ENCODE results near the gene ITGB5. TPM values are rescaled to one million over a fixed set of nuclear protein-coding genes. Genes with fewer than 3 reads are reported as not detected.

Gene ITGB5
- total RNA-seq, 1 experiment from 2014 or later = 77.8 TPM

DNA sequence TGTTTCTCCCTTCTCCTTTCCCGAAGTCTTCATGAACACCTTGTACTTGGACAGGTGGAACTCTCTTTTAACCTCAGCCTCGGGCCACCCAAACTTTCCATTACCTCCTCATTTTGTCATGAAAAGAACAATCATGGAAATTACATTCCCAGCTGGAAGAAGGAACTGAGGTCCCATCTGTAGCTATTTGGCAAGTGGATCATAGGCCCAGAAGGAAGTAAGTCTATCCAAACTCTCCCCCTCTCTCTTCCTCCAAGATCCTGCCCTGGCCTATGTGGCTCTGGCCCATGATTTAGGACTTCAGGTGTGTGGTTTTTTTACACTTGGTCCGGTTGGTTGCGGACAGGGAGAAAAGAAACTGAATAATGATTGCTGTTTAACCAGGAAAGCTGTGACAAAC is 44.1 kb downstream of the ITGB5 start:
- intact Hi-C loops (cut with micrococcal nuclease) = no loop called here
- H3K9me2 ChIP-seq (ENCODE audit: insufficient read depth) = no peaks in the 10 kb centered on the region
- no peaks in the 10 kb centered on the region for H4K20me1 ChIP-seq (ENCODE audit: insufficient read depth)
- no peak overlapping the region for H2AFZ ChIP-seq (ENCODE audit: low read depth, low read length, poor library complexity, severe bottlenecking)
- no peak overlapping the region for H3K4me3 ChIP-seq (replicated peaks in 1 of 2; ENCODE audit: low read depth in 1 of 2, low read length in 2 of 2)
- ChIA-PET CTCF (no interaction called here), RAD21 (ENCODE audit: low non-redundant PET in 1 of 2, low total read pairs in 2 of 2, uncharacterized antibody in 2 of 2, unreplicated experiment in 2 of 2) (no interaction called here), POLR2A (no interaction called here)
- no TSS peak for BruUV-seq (replicated peaks)
- TF ChIP-seq ELF1 (IDR thresholded peaks at IDR 0.05; ENCODE audit: borderline replicate concordance, low read depth) = no peak
- peaks cover 0 to 17% of the 10 kb centered on the region in 2 experiments; a peak in 2 of 4 replicates for H3K36me3 ChIP-seq (ENCODE audit: control insufficient read depth in 1 of 2, insufficient read depth in 2 of 2, low read length in 2 of 2)
- H3K79me2 ChIP-seq (ENCODE audit: insufficient read depth, low read length) = no peaks in the 10 kb centered on the region
- no peak overlapping the region for H3K9ac ChIP-seq (ENCODE audit: low read length)
- ATAC-seq = no peak
- no peak for DNase-seq (ENCODE audit: low read depth, low spot score)
- no peak overlapping the region for H3K27ac ChIP-seq (ENCODE audit: low read depth, low read length)
- H3K4me2 ChIP-seq (ENCODE audit: low read length) = no peak overlapping the region
- H3K27me3 ChIP-seq (ENCODE audit: insufficient read depth, low read length) = no peaks in the 10 kb centered on the region
- H3K9me3 ChIP-seq (ENCODE audit: control insufficient read depth in 1 of 2, insufficient read depth in 1 of 2, low read depth in 1 of 2, low read length in 2 of 2) = no peaks in the 10 kb centered on the region
- H3K4me1 ChIP-seq (ENCODE audit: control insufficient read depth in 1 of 2, insufficient read depth in 2 of 2, low read length in 2 of 2) = peaks cover 17 to 25% of the 10 kb centered on the region in 2 experiments

DNA sequence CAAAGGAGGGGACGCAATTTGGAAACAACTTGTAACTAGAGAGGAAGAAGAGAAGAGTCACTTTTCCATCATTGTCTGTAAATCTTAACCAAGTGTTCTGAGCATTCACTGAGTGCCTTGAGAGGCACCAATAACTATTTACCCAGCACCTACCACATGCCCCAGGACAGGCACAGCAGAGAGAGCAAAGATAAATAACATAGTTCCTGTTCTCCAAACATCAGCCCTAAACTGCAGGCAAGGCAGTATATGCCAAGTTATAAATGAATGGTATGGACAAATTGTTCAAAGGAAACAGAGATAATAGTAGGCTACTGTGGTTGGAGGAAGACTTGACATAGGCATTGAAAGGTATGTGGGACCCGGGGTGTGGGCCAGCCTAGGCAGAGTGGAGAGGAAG is 45.6 kb downstream of the ITGB5 start:
- TF ChIP-seq CEBPB (IDR thresholded peaks at IDR 0.05; ENCODE audit: low read depth) (no peak), FOSL1 (IDR thresholded peaks at IDR 0.05; ENCODE audit: low read depth) (no peak)
- ChIA-PET RAD21 (ENCODE audit: low non-redundant PET in 1 of 2, low total read pairs in 2 of 2, uncharacterized antibody in 2 of 2, unreplicated experiment in 2 of 2) (no interaction called here), CTCF (no interaction called here), POLR2A (no interaction called here)
- H3K4me3 ChIP-seq (replicated peaks in 1 of 2; ENCODE audit: low read depth in 1 of 2, low read length in 2 of 2) = no peak overlapping the region
- peaks cover 0 to 11% of the 10 kb centered on the region in 2 experiments; a peak in 1 of 4 replicates for H3K36me3 ChIP-seq (ENCODE audit: control insufficient read depth in 1 of 2, insufficient read depth in 2 of 2, low read length in 2 of 2)
- H3K4me2 ChIP-seq (ENCODE audit: low read length) = no peak overlapping the region
- H3K9me2 ChIP-seq (ENCODE audit: insufficient read depth) = no peaks in the 10 kb centered on the region
- no peak for DNase-seq (ENCODE audit: low read depth, low spot score)
- no peaks in the 10 kb centered on the region for H4K20me1 ChIP-seq (ENCODE audit: insufficient read depth)
- ATAC-seq = no peak
- BruUV-seq (replicated peaks) = no TSS peak
- H3K79me2 ChIP-seq (ENCODE audit: insufficient read depth, low read length) = no peaks in the 10 kb centered on the region
- H3K27ac ChIP-seq (ENCODE audit: low read depth, low read length) = no peak overlapping the region
- H3K9me3 ChIP-seq (ENCODE audit: control insufficient read depth in 1 of 2, insufficient read depth in 1 of 2, low read depth in 1 of 2, low read length in 2 of 2) = no peaks in the 10 kb centered on the region
- peaks cover 30 to 41% of the 10 kb centered on the region in 2 experiments for H3K4me1 ChIP-seq (ENCODE audit: control insufficient read depth in 1 of 2, insufficient read depth in 2 of 2, low read length in 2 of 2)
- intact Hi-C loops (cut with micrococcal nuclease) = no loop called here
- H3K27me3 ChIP-seq (ENCODE audit: insufficient read depth, low read length) = no peaks in the 10 kb centered on the region
- no peak overlapping the region for H3K9ac ChIP-seq (ENCODE audit: low read length)
- no peak overlapping the region for H2AFZ ChIP-seq (ENCODE audit: low read depth, low read length, poor library complexity, severe bottlenecking)

DNA sequence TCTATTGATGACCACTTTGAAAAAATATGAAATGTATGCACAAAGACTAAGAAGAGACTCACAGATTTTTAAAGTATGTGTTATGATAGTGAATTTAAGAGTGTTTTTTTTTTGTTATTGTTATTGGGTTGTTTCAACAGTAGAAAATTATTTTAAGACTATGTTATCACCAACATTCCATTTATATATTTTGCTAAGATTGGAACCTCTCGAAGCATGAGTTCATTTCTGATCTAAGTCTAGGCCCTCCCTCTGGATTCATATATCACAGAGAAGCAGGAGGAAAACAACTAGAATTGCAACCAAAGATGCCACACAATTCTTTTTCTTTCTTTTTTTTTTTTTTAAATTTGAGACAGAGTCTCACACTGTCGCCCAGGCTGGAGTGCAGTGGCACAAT is 46.8 kb downstream of the ITGB5 start:
- Histone ChIP-seq H3K27me3 (ENCODE audit: insufficient read depth, low read length) (no peaks in the 10 kb centered on the region), H3K79me2 (ENCODE audit: insufficient read depth, low read length) (no peaks in the 10 kb centered on the region), H3K36me3 (ENCODE audit: control insufficient read depth in 1 of 2, insufficient read depth in 2 of 2, low read length in 2 of 2) (peaks cover 0 to 11% of the 10 kb centered on the region in 2 experiments; a peak in 1 of 4 replicates), H3K4me3 (replicated peaks in 1 of 2; ENCODE audit: low read depth in 1 of 2, low read length in 2 of 2) (no peak overlapping the region), H3K9me2 (ENCODE audit: insufficient read depth) (no peaks in the 10 kb centered on the region), H3K9ac (ENCODE audit: low read length) (no peak overlapping the region), H3K27ac (ENCODE audit: low read depth, low read length) (no peak overlapping the region), H3K4me2 (ENCODE audit: low read length) (no peak overlapping the region), H3K9me3 (ENCODE audit: control insufficient read depth in 1 of 2, insufficient read depth in 1 of 2, low read depth in 1 of 2, low read length in 2 of 2) (no peaks in the 10 kb centered on the region), H4K20me1 (ENCODE audit: insufficient read depth) (no peaks in the 10 kb centered on the region), H2AFZ (ENCODE audit: low read depth, low read length, poor library complexity, severe bottlenecking) (no peak overlapping the region), H3K4me1 (ENCODE audit: control insufficient read depth in 1 of 2, insufficient read depth in 2 of 2, low read length in 2 of 2) (peaks cover 35 to 42% of the 10 kb centered on the region in 2 experiments)
- no TSS peak for BruUV-seq (replicated peaks)
- DNase-seq (ENCODE audit: low read depth, low spot score) (no peak), ATAC-seq (no peak)
- ChIA-PET POLR2A (no interaction called here), CTCF (no interaction called here), RAD21 (ENCODE audit: low non-redundant PET in 1 of 2, low total read pairs in 2 of 2, uncharacterized antibody in 2 of 2, unreplicated experiment in 2 of 2) (no interaction called here)
- intact Hi-C loops (cut with micrococcal nuclease) = no loop called here
- no peak for TF ChIP-seq RAD21 (IDR thresholded peaks at IDR 0.05; ENCODE audit: low read depth)
- TF ChIP-seq FOSL1 (IDR thresholded peaks at IDR 0.05; ENCODE audit: low read depth) = no peak
- no peak for TF ChIP-seq SRF (IDR thresholded peaks at IDR 0.05; ENCODE audit: low read depth)
- TF ChIP-seq, protein P1, sequence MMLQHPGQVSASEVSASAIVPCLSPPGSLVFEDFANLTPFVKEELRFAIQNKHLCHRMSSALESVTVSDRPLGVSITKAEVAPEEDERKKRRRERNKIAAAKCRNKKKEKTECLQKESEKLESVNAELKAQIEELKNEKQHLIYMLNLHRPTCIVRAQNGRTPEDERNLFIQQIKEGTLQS (IDR thresholded peaks at IDR 0.05) = no peak
- TF ChIP-seq, protein P2, sequence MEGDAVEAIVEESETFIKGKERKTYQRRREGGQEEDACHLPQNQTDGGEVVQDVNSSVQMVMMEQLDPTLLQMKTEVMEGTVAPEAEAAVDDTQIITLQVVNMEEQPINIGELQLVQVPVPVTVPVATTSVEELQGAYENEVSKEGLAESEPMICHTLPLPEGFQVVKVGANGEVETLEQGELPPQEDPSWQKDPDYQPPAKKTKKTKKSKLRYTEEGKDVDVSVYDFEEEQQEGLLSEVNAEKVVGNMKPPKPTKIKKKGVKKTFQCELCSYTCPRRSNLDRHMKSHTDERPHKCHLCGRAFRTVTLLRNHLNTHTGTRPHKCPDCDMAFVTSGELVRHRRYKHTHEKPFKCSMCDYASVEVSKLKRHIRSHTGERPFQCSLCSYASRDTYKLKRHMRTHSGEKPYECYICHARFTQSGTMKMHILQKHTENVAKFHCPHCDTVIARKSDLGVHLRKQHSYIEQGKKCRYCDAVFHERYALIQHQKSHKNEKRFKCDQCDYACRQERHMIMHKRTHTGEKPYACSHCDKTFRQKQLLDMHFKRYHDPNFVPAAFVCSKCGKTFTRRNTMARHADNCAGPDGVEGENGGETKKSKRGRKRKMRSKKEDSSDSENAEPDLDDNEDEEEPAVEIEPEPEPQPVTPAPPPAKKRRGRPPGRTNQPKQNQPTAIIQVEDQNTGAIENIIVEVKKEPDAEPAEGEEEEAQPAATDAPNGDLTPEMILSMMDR (IDR thresholded peaks at IDR 0.05 in 2 of 3, conservative IDR thresholded peaks at IDR 0.05 in 1 of 3; ENCODE audit: borderline replicate concordance in 1 of 3, insufficient read depth in 1 of 3, low read depth in 2 of 3, low read length in 2 of 3) = no peak
- no peak for TF ChIP-seq SIN3A (IDR thresholded peaks at IDR 0.05; ENCODE audit: low read depth)
- TF ChIP-seq, protein P3, sequence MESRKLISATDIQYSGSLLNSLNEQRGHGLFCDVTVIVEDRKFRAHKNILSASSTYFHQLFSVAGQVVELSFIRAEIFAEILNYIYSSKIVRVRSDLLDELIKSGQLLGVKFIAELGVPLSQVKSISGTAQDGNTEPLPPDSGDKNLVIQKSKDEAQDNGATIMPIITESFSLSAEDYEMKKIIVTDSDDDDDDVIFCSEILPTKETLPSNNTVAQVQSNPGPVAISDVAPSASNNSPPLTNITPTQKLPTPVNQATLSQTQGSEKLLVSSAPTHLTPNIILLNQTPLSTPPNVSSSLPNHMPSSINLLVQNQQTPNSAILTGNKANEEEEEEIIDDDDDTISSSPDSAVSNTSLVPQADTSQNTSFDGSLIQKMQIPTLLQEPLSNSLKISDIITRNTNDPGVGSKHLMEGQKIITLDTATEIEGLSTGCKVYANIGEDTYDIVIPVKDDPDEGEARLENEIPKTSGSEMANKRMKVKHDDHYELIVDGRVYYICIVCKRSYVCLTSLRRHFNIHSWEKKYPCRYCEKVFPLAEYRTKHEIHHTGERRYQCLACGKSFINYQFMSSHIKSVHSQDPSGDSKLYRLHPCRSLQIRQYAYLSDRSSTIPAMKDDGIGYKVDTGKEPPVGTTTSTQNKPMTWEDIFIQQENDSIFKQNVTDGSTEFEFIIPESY (IDR thresholded peaks at IDR 0.05; ENCODE audit: extremely low read depth, insufficient replicate concordance, low read length) = no peak
- no peak for TF ChIP-seq TCF7L2 (IDR thresholded peaks at IDR 0.05; ENCODE audit: borderline replicate concordance, extremely low read depth, insufficient read depth, insufficient read length)
